Common myeloid progenitor, CD34-positive (primary cell): ENCODE measurements around the gene HADHA.

ENCODE experiments used
- CTCF ChIA-PET: fragments of 350-600 bp; sonication (Branson Sonifier 250); formaldehyde crosslinking; loops from one replicate; lab custom pipeline; 2021; ENCODE audit warnings: antibody characterized with exemption; lab: Charles Lee
- POLR2A ChIA-PET: fragments of 350-600 bp; sonication (Branson Sonifier 250); formaldehyde crosslinking; loops from one replicate; lab custom pipeline; 2021; ENCODE audit warnings: antibody characterized with exemption; lab: Charles Lee
- DNase-seq, 3 donors: peaks; one replicate each; pipeline versions ENCODE4 v3.0.0 to v3.0.0-alpha.2; 2013
- H3K27ac ChIP-seq, 2 experiments: 1 replicate in 1 of 2; 2 replicates in 1 of 2; pipeline ENCODE4 v1.7.0; 2013; ENCODE audit warnings: inconsistent platforms in 2 of 2, low read length in 2 of 2, mild to moderate bottlenecking in 2 of 2, low read depth in 1 of 2, moderate library complexity in 1 of 2; ENCODE audit not compliant: severe bottlenecking in 2 of 2, insufficient read depth in 1 of 2, poor library complexity in 1 of 2
- H3K27me3 ChIP-seq, 5 experiments: replicated peaks in 2 of 5; 1 replicate in 3 of 5; 2 replicates in 2 of 5; pipeline versions ENCODE4 v1.6.1 to v1.7.0; 2013; ENCODE audit warnings: low read length in 4 of 5, mild to moderate bottlenecking in 2 of 5, moderate library complexity in 2 of 5, inconsistent platforms in 1 of 5; ENCODE audit not compliant: insufficient read depth in 5 of 5, control insufficient read depth in 4 of 5
- H3K36me3 ChIP-seq, 4 experiments: 1 replicate in 2 of 4; 2 replicates in 2 of 4; pipeline versions ENCODE4 v1.6.1 to v1.7.0; 2013; ENCODE audit warnings: low read length in 3 of 4, control low read depth in 1 of 4, mild to moderate bottlenecking in 1 of 4; ENCODE audit not compliant: control insufficient read depth in 4 of 4, insufficient read depth in 4 of 4
- H3K4me1 ChIP-seq, 4 experiments: 1 replicate in 3 of 4; 2 replicates in 1 of 4; pipeline versions ENCODE4 v1.6.1 to v1.7.1; 2013; ENCODE audit warnings: low read length in 3 of 4, mild to moderate bottlenecking in 3 of 4, control low read depth in 1 of 4, inconsistent platforms in 1 of 4, moderate library complexity in 1 of 4; ENCODE audit not compliant: control insufficient read depth in 4 of 4, insufficient read depth in 4 of 4; ENCODE audit errors: control extremely low read depth in 1 of 4
- H3K4me3 ChIP-seq, 7 experiments: 1 replicate in 4 of 7; 2 replicates in 3 of 7; pipeline versions ENCODE4 v1.5.1 to v1.7.0; 2013; ENCODE audit warnings: mild to moderate bottlenecking in 7 of 7, low read length in 6 of 7, moderate library complexity in 6 of 7, inconsistent platforms in 2 of 7, low read depth in 2 of 7, control low read depth in 1 of 7; ENCODE audit not compliant: insufficient read depth in 4 of 7, control insufficient read depth in 1 of 7; ENCODE audit errors: extremely low read depth in 1 of 7
- H3K9me3 ChIP-seq, 5 experiments: 1 replicate in 4 of 5; 2 replicates in 1 of 5; pipeline versions ENCODE4 v1.6.1 to v1.7.1; 2013; ENCODE audit warnings: low read length in 4 of 5, mild to moderate bottlenecking in 2 of 5, inconsistent platforms in 1 of 5, low read depth in 1 of 5, moderate library complexity in 1 of 5; ENCODE audit not compliant: control insufficient read depth in 4 of 5, insufficient read depth in 2 of 5; ENCODE audit errors: control extremely low read depth in 1 of 5
- WGBS: methylation state at CpG from one replicate; pipeline ENCODE4 v1.1.5; 2013; ENCODE audit not compliant: insufficient coverage; 5-methylcytosine and 5-hydroxymethylcytosine counted together

HADHA gene

DNA sequence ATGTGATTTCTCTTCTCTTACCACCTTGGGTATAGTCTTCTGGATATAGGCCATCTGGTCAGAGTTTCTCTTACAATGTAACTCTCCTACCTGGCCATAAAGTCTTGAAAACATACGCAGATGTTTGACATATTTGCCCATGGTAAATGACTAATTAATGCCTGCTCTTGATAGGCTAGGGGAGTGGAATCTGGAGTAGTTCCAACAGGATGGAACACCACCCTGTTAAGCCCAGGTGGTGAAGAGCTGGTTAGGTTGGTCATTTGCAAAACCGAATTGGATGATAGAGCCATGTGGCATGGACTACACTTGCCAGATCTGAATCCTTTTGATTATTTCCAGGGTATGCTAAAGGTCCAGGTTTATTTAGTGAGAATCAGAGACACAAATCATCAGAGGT is 36.8 kb upstream of the HADHA start:
- H3K27me3 ChIP-seq: no peaks in the 10 kb centered on the region
- H3K9me3 ChIP-seq: no peaks in the 10 kb centered on the region
- ChIA-PET POLR2A (no interaction called here), CTCF (no interaction called here)
- peaks cover 17 to 80% (median 50%) of the 10 kb centered on the region in 4 experiments for H3K36me3 ChIP-seq
- H3K27ac ChIP-seq: no peak overlapping the region
- no peak for DNase-seq
- H3K4me3 ChIP-seq: no peak overlapping the region
- 100% methylated on average over 1 of the region's 2 CpGs for WGBS
- H3K4me1 ChIP-seq: no peaks in the 10 kb centered on the region

GRCh38 chr2:26279886-26280285 is 35.5 kb upstream of the HADHA start:
- H3K27ac ChIP-seq: no peak overlapping the region
- no peaks in the 10 kb centered on the region for H3K4me1 ChIP-seq
- H3K9me3 ChIP-seq: no peaks in the 10 kb centered on the region
- ChIA-PET CTCF (no interaction called here), POLR2A (no interaction called here)
- 100% methylated on average over 1 of the region's 3 CpGs for WGBS
- DNase-seq: no peak
- H3K4me3 ChIP-seq: no peak overlapping the region
- H3K27me3 ChIP-seq: no peaks in the 10 kb centered on the region
- peaks cover 13 to 81% (median 51%) of the 10 kb centered on the region in 4 experiments for H3K36me3 ChIP-seq

- ChIA-PET POLR2A (no interaction called here), CTCF (interaction anchor here (1.2 kb wide), 1 partner anchor 15 kb away, joined by 3 read pairs; no protein-coding TSS in a partner anchor)
- 100% methylated on average over 1 of the region's 4 CpGs for WGBS
- Histone ChIP-seq H3K27me3 (no peaks in the 10 kb centered on the region), H3K27ac (no peak overlapping the region), H3K4me3 (no peak overlapping the region), H3K9me3 (no peaks in the 10 kb centered on the region), H3K4me1 (no peaks in the 10 kb centered on the region), H3K36me3 (peaks cover 24 to 71% (median 44%) of the 10 kb centered on the region in 4 experiments)
- DNase-seq: no peak
Measured at GRCh38 chr2:26276484-26277227, 32.2 kb upstream of the HADHA start.

- ChIA-PET POLR2A (no interaction called here), CTCF (interaction anchor here (1.3 to 1.5 kb wide), 2 partner anchors 29 to 57 kb away, joined by 3 read pairs; no protein-coding TSS in a partner anchor)
- H3K36me3 ChIP-seq: peaks cover 20 to 46% (median 33%) of the 10 kb centered on the region in 4 experiments
- no peak overlapping the region for H3K27ac ChIP-seq
- H3K4me1 ChIP-seq: no peaks in the 10 kb centered on the region
- H3K27me3 ChIP-seq: no peaks in the 10 kb centered on the region
- DNase-seq: no peak
- WGBS: 92% methylated on average over 4 of the region's 5 CpGs
- no peak overlapping the region for H3K4me3 ChIP-seq
- no peaks in the 10 kb centered on the region for H3K9me3 ChIP-seq
Measured at GRCh38 chr2:26274058-26274613, 29.7 kb upstream of the HADHA start.

DNA sequence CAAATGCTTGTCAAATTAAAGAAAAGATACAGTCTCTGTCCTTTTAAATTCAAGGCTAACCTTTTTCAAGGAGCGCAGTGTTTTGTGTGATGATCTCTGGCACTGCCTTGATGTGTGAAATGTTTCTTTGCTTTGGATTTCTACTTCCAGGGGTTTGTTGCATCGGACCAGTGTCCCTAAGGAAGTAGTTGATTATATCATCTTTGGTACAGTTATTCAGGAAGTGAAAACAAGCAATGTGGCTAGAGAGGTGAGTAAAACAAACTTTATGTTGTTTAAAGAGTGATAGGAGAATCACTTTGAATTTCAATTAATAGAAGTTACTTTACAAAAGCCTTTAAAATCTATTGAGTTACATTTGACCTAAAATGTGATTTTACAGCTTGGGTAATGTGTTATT is 29.1 kb upstream of the HADHA start:
- CTCF ChIA-PET: no interaction called here
- no peak for DNase-seq
- no peak overlapping the region for H3K4me3 ChIP-seq
- peaks cover 17 to 40% (median 27%) of the 10 kb centered on the region in 4 experiments for H3K36me3 ChIP-seq
- no peak overlapping the region for H3K27ac ChIP-seq
- H3K27me3 ChIP-seq: no peaks in the 10 kb centered on the region
- H3K4me1 ChIP-seq: no peaks in the 10 kb centered on the region
- WGBS: 90% methylated on average over 2 of the region's 2 CpGs
- POLR2A ChIA-PET: no interaction called here
- H3K9me3 ChIP-seq: no peaks in the 10 kb centered on the region

DNA sequence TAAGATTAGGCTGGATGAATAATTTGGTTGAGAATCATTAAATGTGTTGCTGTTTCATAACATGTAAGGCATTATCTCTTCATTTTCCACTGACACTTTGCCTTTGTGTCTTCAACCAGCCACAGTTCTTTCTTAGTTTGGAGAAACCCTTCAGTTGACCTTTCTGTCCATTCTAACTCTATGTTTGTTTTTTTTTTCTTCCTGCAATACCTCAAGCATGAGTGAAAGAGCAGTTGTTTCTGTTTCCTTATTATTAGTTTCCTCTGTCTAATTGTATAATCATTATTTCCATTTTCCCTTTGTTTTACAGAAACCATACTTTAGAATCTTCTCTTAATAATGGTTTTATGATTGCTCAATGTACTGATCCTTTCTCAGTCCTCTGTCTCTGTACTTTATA is 25.9 kb upstream of the HADHA start:
- POLR2A ChIA-PET: no interaction called here
- Histone ChIP-seq H3K27ac (no peak overlapping the region), H3K4me3 (no peak overlapping the region), H3K36me3 (peaks cover 11 to 17% (median 14%) of the 10 kb centered on the region in 4 experiments), H3K4me1 (no peaks in the 10 kb centered on the region), H3K27me3 (no peaks in the 10 kb centered on the region), H3K9me3 (no peaks in the 10 kb centered on the region)
- no peak for DNase-seq
- CTCF ChIA-PET: interaction anchor here (0.7 to 1.2 kb wide), 2 partner anchors 19 to 814 kb away, joined by 3 to 5 read pairs; no protein-coding TSS in a partner anchor

DNA sequence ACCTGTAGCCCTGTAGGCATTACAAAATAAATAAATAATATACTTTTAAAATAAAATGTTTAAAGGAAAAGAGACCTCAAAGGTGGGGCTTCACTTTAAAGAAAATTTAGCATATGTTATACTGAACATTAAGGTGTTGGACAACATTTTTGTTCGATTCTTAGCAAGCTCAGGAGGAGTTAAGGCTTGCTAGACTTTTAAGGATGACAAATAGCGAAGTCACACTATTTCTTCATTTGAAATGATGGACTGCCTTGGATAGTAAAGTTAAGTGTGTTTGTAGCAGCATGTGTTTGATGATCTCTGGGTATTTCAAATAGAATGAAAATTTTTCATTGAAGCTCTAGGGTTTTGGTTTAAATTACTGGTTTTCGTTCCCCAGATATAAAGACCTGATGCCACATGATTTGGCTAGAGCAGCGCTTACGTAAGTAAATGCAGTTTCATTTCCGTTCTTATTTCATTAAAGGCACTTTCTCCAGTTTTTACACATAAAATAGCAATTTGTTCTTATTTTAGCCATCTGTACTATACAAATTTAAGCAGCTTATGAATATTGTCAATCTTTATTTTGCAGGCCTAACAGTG is 25.2 kb upstream of the HADHA start:
- H3K27me3 ChIP-seq: no peaks in the 10 kb centered on the region
- peaks cover 11 to 19% (median 14%) of the 10 kb centered on the region in 4 experiments for H3K36me3 ChIP-seq
- no peaks in the 10 kb centered on the region for H3K9me3 ChIP-seq
- DNase-seq: no peak
- H3K27ac ChIP-seq: no peak overlapping the region
- ChIA-PET CTCF (interaction anchor here (0.9 to 1.2 kb wide), 2 partner anchors 15 to 18 kb away, joined by 3 to 5 read pairs; no protein-coding TSS in a partner anchor), POLR2A (no interaction called here)
- WGBS: 100% methylated on average over 3 of the region's 6 CpGs
- H3K4me3 ChIP-seq: no peak overlapping the region
- H3K4me1 ChIP-seq: no peaks in the 10 kb centered on the region
